GM12878 (cell line): Measurements from ENCODE around the gene MTFR2. TPM values are rescaled to one million over a fixed set of nuclear protein-coding genes. Genes with fewer than 3 reads are reported as not detected.

ENCODE experiments used
- ATAC-seq: fragments of 200-7000 bp; cut with Tn5 transposase; 3 replicates; pipeline ENCODE4 v1.9.1; 2020; ENCODE audit warnings: mild to moderate bottlenecking, moderate library complexity
- BruUV-seq: library from RNA; stranded (reverse); fragments of 400-500 nt; replicated peaks from 2 replicates; lab custom pipeline; 2021; lab: Mats Ljungman, UMichigan
- CTCF ChIA-PET: fragments of 300-600 bp; sonication (Branson Sonifier 250); formaldehyde crosslinking; extraction: SDS; loops from one replicate; lab custom pipeline; 2021; ENCODE audit warnings: inconsistent platforms; lab: Yijun Ruan, JAX
- POLR2A ChIA-PET: fragments of 350-600 bp; formaldehyde crosslinking; extraction: SDS; loops from one replicate; lab custom pipeline; 2021; ENCODE audit warnings: inconsistent platforms; lab: Charles Lee
- RAD21 ChIA-PET: fragments of 300-600 bp; sonication (Branson Sonifier 250); formaldehyde crosslinking; loops from one replicate; lab custom pipeline; 2023; ENCODE audit warnings: antibody characterized with exemption; ENCODE audit not compliant: unreplicated experiment; lab: Charles Lee
- SMC1A ChIA-PET: fragments of 300-600 bp; sonication (Branson Sonifier 250); formaldehyde crosslinking; loops from one replicate; lab custom pipeline; 2023; ENCODE audit not compliant: unreplicated experiment, uncharacterized antibody; lab: Charles Lee
- DNase-seq: peaks from one replicate; pipeline ENCODE4 v3.0.0-alpha.2; 2011; ENCODE audit warnings: low read depth, low spot score
- FAIRE-seq: peaks from 3 replicates; lab custom pipeline; 2011; peaks lifted over from hg19 to GRCh38; lab: Jason Lieb, UNC
- H2AFZ ChIP-seq: 2 replicates; pipeline ENCODE4 v1.6.0; 2011; ENCODE audit warnings: low read depth, low read length, control low read depth; ENCODE audit not compliant: control insufficient read depth
- H3K27ac ChIP-seq: 2 replicates; pipeline ENCODE4 v1.5.1; 2011; ENCODE audit warnings: control low read depth; ENCODE audit not compliant: control insufficient read depth, insufficient read depth
- H3K27me3 ChIP-seq, 2 experiments: replicated peaks in 1 of 2; 2 replicates each; pipeline versions ENCODE4 v1.6.0 to v1.6.1; 2011; ENCODE audit warnings: low read length in 1 of 2; ENCODE audit not compliant: control insufficient read depth in 2 of 2, insufficient read depth in 2 of 2
- H3K36me3 ChIP-seq, 2 experiments: 2 replicates each; pipeline ENCODE4 v1.5.1; 2011; ENCODE audit warnings: low read length in 1 of 2; ENCODE audit not compliant: control insufficient read depth in 2 of 2, insufficient read depth in 2 of 2
- H3K4me1 ChIP-seq: 2 replicates; pipeline ENCODE4 v1.6.1; 2011; ENCODE audit warnings: mild to moderate bottlenecking, low read length, moderate library complexity, mixed read lengths; ENCODE audit not compliant: control insufficient read depth, insufficient read depth
- H3K4me2 ChIP-seq: 2 replicates; pipeline ENCODE4 v1.6.0; 2011; ENCODE audit warnings: control low read depth; ENCODE audit not compliant: control insufficient read depth, insufficient read depth
- H3K4me3 ChIP-seq: fragments of 200-600 bp; sonication (generic); 2 replicates; pipeline ENCODE4 v1.5.1; 2016
- H3K79me2 ChIP-seq: 2 replicates; pipeline ENCODE4 v1.6.0; 2011; ENCODE audit warnings: low read length; ENCODE audit not compliant: control insufficient read depth, insufficient read depth
- H3K9ac ChIP-seq: 2 replicates; pipeline ENCODE4 v1.8.0; 2011; ENCODE audit warnings: low read length, control low read depth, mixed read lengths; ENCODE audit not compliant: control insufficient read depth, insufficient read depth
- H3K9me3 ChIP-seq: replicated peaks from 3 replicates; pipeline ENCODE4 v1.5.1; 2011; ENCODE audit warnings: mild to moderate bottlenecking, low read length; ENCODE audit not compliant: control insufficient read depth, insufficient read depth
- H4K20me1 ChIP-seq: 2 replicates; pipeline ENCODE4 v1.6.0; 2011; ENCODE audit not compliant: control insufficient read depth, insufficient read depth
- ETV6 ChIP-seq, 2 experiments: fragments of 450-650 bp in 1 of 2; IDR thresholded peaks in 1 of 2; conservative IDR thresholded peaks in 1 of 2; 2 replicates each; pipeline ENCODE4 v1.6.1; 2014; ENCODE audit warnings: antibody characterized with exemption in 1 of 2, borderline replicate concordance in 1 of 2, low read depth in 1 of 2, mild to moderate bottlenecking in 1 of 2, moderate library complexity in 1 of 2
- IKZF1 ChIP-seq: fragments of 450-650 bp; conservative IDR thresholded peaks from 2 replicates; pipeline ENCODE4 v1.6.1; 2017; ENCODE audit warnings: antibody characterized with exemption, mild to moderate bottlenecking
- NR2C2 ChIP-seq: IDR thresholded peaks from 2 replicates; pipeline ENCODE4 v1.6.1; 2011; ENCODE audit warnings: borderline replicate concordance, low read depth; ENCODE audit not compliant: control insufficient read depth, insufficient read length
- RAD21 ChIP-seq: IDR thresholded peaks from 2 replicates; pipeline ENCODE4 v1.6.1; 2011; ENCODE audit warnings: mild to moderate bottlenecking, low read depth, low read length, moderate library complexity; ENCODE audit not compliant: insufficient read depth
- SRF ChIP-seq, 2 experiments: IDR thresholded peaks; 2 replicates each; pipeline ENCODE4 v1.6.1; 2011; ENCODE audit warnings: low read depth in 2 of 2, low read length in 2 of 2, mild to moderate bottlenecking in 1 of 2, moderate library complexity in 1 of 2
- TCF12 ChIP-seq: IDR thresholded peaks from 2 replicates; pipeline ENCODE4 v1.6.1; 2011; ENCODE audit warnings: low read depth, mild to moderate bottlenecking, low read length
- WGBS: methylation state at CpG from one replicate; pipeline ENCODE4 v1.1.6; 2016; ENCODE audit warnings: low lambda C conversion rate; ENCODE audit not compliant: insufficient replicate concordance, insufficient coverage; ENCODE audit errors: missing lambda C conversion rate; 5-methylcytosine and 5-hydroxymethylcytosine counted together
- in situ Hi-C: fragments of 300-500 bp; cut with MboI; formaldehyde crosslinking; loops from 9 replicates; pipeline ENCODE4 v1.14.3; 2018; ENCODE audit warnings: mixed read lengths
- intact Hi-C: fragments of 100-400 bp; cut with micrococcal nuclease; formaldehyde crosslinking; loops from one replicate; pipeline ENCODE4 v1.14.2; 2022; ENCODE audit not compliant: unreplicated experiment
- polyA plus RNA-seq, 11 experiments: library from polyadenylated mRNA; depleted of rRNA in 4 of 11; unstranded in 6 of 11; stranded (reverse) in 5 of 11; fragments of >200 nt; fragmentation: Nextera tagmentation in 4 of 11; fragmentation: Illumina TruSeq in 1 of 11; extraction: Ambion mirVana in 4 of 11; extraction: Trizol in 1 of 11; gene quantifications; 1 replicate in 1 of 11; 2 replicates in 10 of 11; pipeline versions ENCODE4 v1.2.1 to v1.2.3, GENCODE V29; 2011 to 2016; ENCODE audit warnings: inconsistent platforms in 2 of 11, missing spikeins in 2 of 11, low read depth in 1 of 11
- total RNA-seq, 4 experiments: library from RNA; depleted of rRNA in 3 of 4; stranded (reverse); fragments of >200 nt in 3 of 4; fragmentation: Illumina TruSeq in 1 of 4; extraction: Trizol in 1 of 4; gene quantifications; 2 replicates each; pipeline versions ENCODE4 v1.2.1 to v1.2.3, GENCODE V29; 2013 to 2021
- TF ChIP-seq, protein P1 (sequence below), 3 experiments: IDR thresholded peaks in 2 of 3; conservative IDR thresholded peaks in 1 of 3; 2 replicates each; pipeline ENCODE4 v1.5.1; 2011; ENCODE audit warnings: low read depth in 3 of 3, low read length in 3 of 3, mild to moderate bottlenecking in 3 of 3, control low read depth in 2 of 3, moderate library complexity in 2 of 3, inconsistent platforms in 1 of 3, mixed read lengths in 1 of 3; ENCODE audit not compliant: control insufficient read depth in 2 of 3, insufficient read depth in 1 of 3; ENCODE audit errors: extremely low read depth in 1 of 3
- TF ChIP-seq, protein P2 (sequence below): IDR thresholded peaks from 2 replicates; pipeline ENCODE4 v1.6.1; 2012; ENCODE audit warnings: mild to moderate bottlenecking, low read depth, low read length
- TF ChIP-seq, protein P3 (sequence below): IDR thresholded peaks from 2 replicates; pipeline ENCODE4 v1.6.1; 2011; ENCODE audit warnings: low read depth, low read length, improper control_type of control experiment, borderline replicate concordance

Gene MTFR2
- total and polyA plus RNA-seq, 10 of the 15 experiments (the other 5 are each of a cell fraction or from before 2014, with no cell fraction given): 7.3 to 33.5 (median 25.3) TPM

DNA sequence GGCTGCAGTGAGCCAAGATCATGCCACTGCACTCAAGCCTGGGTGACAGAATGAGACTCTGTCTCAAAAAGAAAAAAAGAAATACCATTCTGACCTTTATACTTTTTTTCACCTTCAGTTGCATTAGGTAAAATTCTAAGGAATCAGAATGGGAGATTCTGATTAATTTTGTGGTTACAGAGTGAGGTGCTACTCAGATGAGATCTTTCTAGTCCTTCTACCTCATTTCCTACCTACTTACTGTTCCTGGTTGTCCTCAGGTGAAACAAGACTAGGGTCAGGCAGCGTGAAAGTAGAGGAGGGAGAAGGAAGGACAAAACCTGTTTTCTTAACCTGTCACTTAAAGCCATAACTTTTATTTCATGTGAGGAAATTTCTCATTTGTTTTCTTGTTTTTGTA is 63.7 kb downstream of the MTFR2 start:
- H3K27me3 ChIP-seq: no peaks in the 10 kb centered on the region; a peak in 1 of 4 replicates
- BruUV-seq: no TSS peak
- DNase-seq (no peak), FAIRE-seq (no peak), ATAC-seq (no peak)
- intact Hi-C loops: no loop called here
- ChIA-PET SMC1A (no interaction called here), RAD21 (no interaction called here), POLR2A (no interaction called here), CTCF (no interaction called here)
- H3K9me3 ChIP-seq: no peaks in the 10 kb centered on the region
- no peak overlapping the region for H3K27ac ChIP-seq
- H2AFZ ChIP-seq: no peak overlapping the region
- in situ Hi-C loops: no loop called here
- no peaks in the 10 kb centered on the region for H3K36me3 ChIP-seq
- H3K79me2 ChIP-seq: no peaks in the 10 kb centered on the region
- H4K20me1 ChIP-seq: no peaks in the 10 kb centered on the region
- H3K9ac ChIP-seq: no peak overlapping the region
- WGBS: 16% methylated on average over 1 of the region's 1 CpG
- H3K4me1 ChIP-seq: no peaks in the 10 kb centered on the region
- TF ChIP-seq, protein P1, sequence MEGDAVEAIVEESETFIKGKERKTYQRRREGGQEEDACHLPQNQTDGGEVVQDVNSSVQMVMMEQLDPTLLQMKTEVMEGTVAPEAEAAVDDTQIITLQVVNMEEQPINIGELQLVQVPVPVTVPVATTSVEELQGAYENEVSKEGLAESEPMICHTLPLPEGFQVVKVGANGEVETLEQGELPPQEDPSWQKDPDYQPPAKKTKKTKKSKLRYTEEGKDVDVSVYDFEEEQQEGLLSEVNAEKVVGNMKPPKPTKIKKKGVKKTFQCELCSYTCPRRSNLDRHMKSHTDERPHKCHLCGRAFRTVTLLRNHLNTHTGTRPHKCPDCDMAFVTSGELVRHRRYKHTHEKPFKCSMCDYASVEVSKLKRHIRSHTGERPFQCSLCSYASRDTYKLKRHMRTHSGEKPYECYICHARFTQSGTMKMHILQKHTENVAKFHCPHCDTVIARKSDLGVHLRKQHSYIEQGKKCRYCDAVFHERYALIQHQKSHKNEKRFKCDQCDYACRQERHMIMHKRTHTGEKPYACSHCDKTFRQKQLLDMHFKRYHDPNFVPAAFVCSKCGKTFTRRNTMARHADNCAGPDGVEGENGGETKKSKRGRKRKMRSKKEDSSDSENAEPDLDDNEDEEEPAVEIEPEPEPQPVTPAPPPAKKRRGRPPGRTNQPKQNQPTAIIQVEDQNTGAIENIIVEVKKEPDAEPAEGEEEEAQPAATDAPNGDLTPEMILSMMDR (IDR thresholded peaks at IDR 0.05 in 2 of 3, conservative IDR thresholded peaks at IDR 0.05 in 1 of 3; ENCODE audit: control insufficient read depth in 2 of 3, extremely low read depth in 1 of 3, insufficient read depth in 1 of 3, low read depth in 3 of 3, low read length in 3 of 3): no peak
- TF ChIP-seq, protein P2, sequence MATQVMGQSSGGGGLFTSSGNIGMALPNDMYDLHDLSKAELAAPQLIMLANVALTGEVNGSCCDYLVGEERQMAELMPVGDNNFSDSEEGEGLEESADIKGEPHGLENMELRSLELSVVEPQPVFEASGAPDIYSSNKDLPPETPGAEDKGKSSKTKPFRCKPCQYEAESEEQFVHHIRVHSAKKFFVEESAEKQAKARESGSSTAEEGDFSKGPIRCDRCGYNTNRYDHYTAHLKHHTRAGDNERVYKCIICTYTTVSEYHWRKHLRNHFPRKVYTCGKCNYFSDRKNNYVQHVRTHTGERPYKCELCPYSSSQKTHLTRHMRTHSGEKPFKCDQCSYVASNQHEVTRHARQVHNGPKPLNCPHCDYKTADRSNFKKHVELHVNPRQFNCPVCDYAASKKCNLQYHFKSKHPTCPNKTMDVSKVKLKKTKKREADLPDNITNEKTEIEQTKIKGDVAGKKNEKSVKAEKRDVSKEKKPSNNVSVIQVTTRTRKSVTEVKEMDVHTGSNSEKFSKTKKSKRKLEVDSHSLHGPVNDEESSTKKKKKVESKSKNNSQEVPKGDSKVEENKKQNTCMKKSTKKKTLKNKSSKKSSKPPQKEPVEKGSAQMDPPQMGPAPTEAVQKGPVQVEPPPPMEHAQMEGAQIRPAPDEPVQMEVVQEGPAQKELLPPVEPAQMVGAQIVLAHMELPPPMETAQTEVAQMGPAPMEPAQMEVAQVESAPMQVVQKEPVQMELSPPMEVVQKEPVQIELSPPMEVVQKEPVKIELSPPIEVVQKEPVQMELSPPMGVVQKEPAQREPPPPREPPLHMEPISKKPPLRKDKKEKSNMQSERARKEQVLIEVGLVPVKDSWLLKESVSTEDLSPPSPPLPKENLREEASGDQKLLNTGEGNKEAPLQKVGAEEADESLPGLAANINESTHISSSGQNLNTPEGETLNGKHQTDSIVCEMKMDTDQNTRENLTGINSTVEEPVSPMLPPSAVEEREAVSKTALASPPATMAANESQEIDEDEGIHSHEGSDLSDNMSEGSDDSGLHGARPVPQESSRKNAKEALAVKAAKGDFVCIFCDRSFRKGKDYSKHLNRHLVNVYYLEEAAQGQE: no peak
- TF ChIP-seq NR2C2: no peak
- TF ChIP-seq SRF (IDR thresholded peaks at IDR 0.05; ENCODE audit: low read depth in 2 of 2, low read length in 2 of 2): no peak
- TF ChIP-seq ETV6 (conservative IDR thresholded peaks at IDR 0.05 in 1 of 2, IDR thresholded peaks at IDR 0.05 in 1 of 2; ENCODE audit: borderline replicate concordance in 1 of 2, low read depth in 1 of 2): no peak
- no peak for TF ChIP-seq TCF12
- TF ChIP-seq RAD21: no peak
- TF ChIP-seq, protein P3, sequence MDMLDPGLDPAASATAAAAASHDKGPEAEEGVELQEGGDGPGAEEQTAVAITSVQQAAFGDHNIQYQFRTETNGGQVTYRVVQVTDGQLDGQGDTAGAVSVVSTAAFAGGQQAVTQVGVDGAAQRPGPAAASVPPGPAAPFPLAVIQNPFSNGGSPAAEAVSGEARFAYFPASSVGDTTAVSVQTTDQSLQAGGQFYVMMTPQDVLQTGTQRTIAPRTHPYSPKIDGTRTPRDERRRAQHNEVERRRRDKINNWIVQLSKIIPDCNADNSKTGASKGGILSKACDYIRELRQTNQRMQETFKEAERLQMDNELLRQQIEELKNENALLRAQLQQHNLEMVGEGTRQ: no peak
- no peak for TF ChIP-seq IKZF1
- H3K4me2 ChIP-seq: no peak overlapping the region
- H3K4me3 ChIP-seq: no peak overlapping the region
